GM15510 (cell line): ENCODE data around the gene NUBP1.

Experiments used
- POLR2A ChIP-seq: IDR thresholded peaks from 3 replicates; pipeline ENCODE4 v1.6.1; 2011; ENCODE audit warnings: borderline replicate concordance; ENCODE audit not compliant: insufficient read length; ENCODE audit errors: extremely low read depth

The NUBP1 gene

GRCh38 chr16:10741844-10742243 lies 1.8 kb upstream of the NUBP1 start:
- TF ChIP-seq POLR2A: no peak

GRCh38 chr16:10743227-10743609 lies 424 bp upstream of the NUBP1 start:
- TF ChIP-seq POLR2A: no peak

- no peak for TF ChIP-seq POLR2A
Observed at GRCh38 chr16:10744370-10745030, 858 bp downstream of the NUBP1 start.

- no peak for TF ChIP-seq POLR2A
Observed at GRCh38 chr16:10745841-10746240, 2.2 kb downstream of the NUBP1 start.

- TF ChIP-seq POLR2A: no peak
Observed at GRCh38 chr16:10750793-10751192, 7.2 kb downstream of the NUBP1 start.

- TF ChIP-seq POLR2A: no peak
Observed at GRCh38 chr16:10751291-10751697, 7.7 kb downstream of the NUBP1 start.

GRCh38 chr16:10752843-10753523 lies 9.3 kb downstream of the NUBP1 start:
- no peak for TF ChIP-seq POLR2A

GRCh38 chr16:10753670-10754069 lies 10.0 kb downstream of the NUBP1 start:
- TF ChIP-seq POLR2A: no peak

GRCh38 chr16:10754941-10755340 lies 11.3 kb downstream of the NUBP1 start:
- no peak for TF ChIP-seq POLR2A

- TF ChIP-seq POLR2A: no peak
Observed at GRCh38 chr16:10756574-10756973, 12.9 kb downstream of the NUBP1 start.

- TF ChIP-seq POLR2A: no peak
Observed at GRCh38 chr16:10760858-10761257, 17.2 kb downstream of the NUBP1 start.

GRCh38 chr16:10761373-10761772 lies 17.7 kb downstream of the NUBP1 start:
- TF ChIP-seq POLR2A: no peak

- TF ChIP-seq POLR2A: no peak
Observed at GRCh38 chr16:10762336-10763016, 18.8 kb downstream of the NUBP1 start.

GRCh38 chr16:10763456-10763855 lies 19.8 kb downstream of the NUBP1 start:
- TF ChIP-seq POLR2A: no peak

GRCh38 chr16:10765772-10766171 lies 22.1 kb downstream of the NUBP1 start:
- TF ChIP-seq POLR2A: no peak

- TF ChIP-seq POLR2A: no peak
Observed at GRCh38 chr16:10767127-10767526, 23.5 kb downstream of the NUBP1 start.
